ENCODE data around the gene CYTL1. TPM values are rescaled to one million over a fixed set of nuclear protein-coding genes. Genes with fewer than 3 reads are reported as not detected.

CYTL1 gene
- total RNA-seq, 2 donors from 2014 or later, result 3.1 TPM; not detected in 1

- no peak overlapping the region for H3K27ac ChIP-seq
- H3K36me3 ChIP-seq (replicated peaks in 1 of 2; ENCODE audit: insufficient read depth in 1 of 2, low read depth in 2 of 2), result no peaks in the 10 kb centered on the region
- no peaks in the 10 kb centered on the region for H3K9me3 ChIP-seq
- 80% methylated on average over 1 of the region's 1 CpG for WGBS, 2 donors
- H3K4me1 ChIP-seq, result no peaks in the 10 kb centered on the region
- intact Hi-C loops (cut with DNase I), result no loop called here
- H3K27me3 ChIP-seq, result no peaks in the 10 kb centered on the region
- ATAC-seq (no peak), DNase-seq (no peak)
- H3K4me3 ChIP-seq, result no peak overlapping the region
- TF ChIP-seq CTCF (IDR thresholded peaks at IDR 0.05) (no peak), POLR2A (IDR thresholded peaks at IDR 0.05) (no peak)
Observed at GRCh38 chr4:4971796-4972195, 47.5 kb downstream of the CYTL1 start.

- intact Hi-C loops (cut with DNase I), result no loop called here
- H3K27me3 ChIP-seq, result no peaks in the 10 kb centered on the region
- DNase-seq, result peak in 2 of 4 donors; percentile 12 to 16
- 81 to 82% methylated on average over 8 of the region's 8 CpGs for WGBS, 2 donors
- TF ChIP-seq POLR2A (IDR thresholded peaks at IDR 0.05) (no peak), CTCF (IDR thresholded peaks at IDR 0.05) (no peak)
- H3K9me3 ChIP-seq, result no peaks in the 10 kb centered on the region
- no peak overlapping the region for H3K4me3 ChIP-seq
- ATAC-seq, result peak; percentile 35
- H3K4me1 ChIP-seq, result no peaks in the 10 kb centered on the region
- no peak overlapping the region for H3K27ac ChIP-seq
- H3K36me3 ChIP-seq (replicated peaks in 1 of 2; ENCODE audit: insufficient read depth in 1 of 2, low read depth in 2 of 2), result no peaks in the 10 kb centered on the region
Observed at GRCh38 chr4:4969298-4969697, 50.0 kb downstream of the CYTL1 start.

GRCh38 chr4:4968161-4968725 lies 51.0 kb downstream of the CYTL1 start:
- H3K27ac ChIP-seq, result no peak overlapping the region
- DNase-seq, result no peak
- no peaks in the 10 kb centered on the region for H3K9me3 ChIP-seq
- no peak for TF ChIP-seq CTCF (IDR thresholded peaks at IDR 0.05)
- TF ChIP-seq POLR2A (IDR thresholded peaks at IDR 0.05), result no peak
- ATAC-seq, result no peak
- intact Hi-C loops (cut with DNase I), result no loop called here
- H3K27me3 ChIP-seq, result no peaks in the 10 kb centered on the region
- no peak overlapping the region for H3K4me3 ChIP-seq
- no peaks in the 10 kb centered on the region for H3K4me1 ChIP-seq
- no peaks in the 10 kb centered on the region for H3K36me3 ChIP-seq (replicated peaks in 1 of 2; ENCODE audit: insufficient read depth in 1 of 2, low read depth in 2 of 2)
- WGBS, 2 donors, result 69 to 70% methylated on average over 4 of the region's 4 CpGs

Other genes starting within 250 kb of the CYTL1 start
- gene MSX1, start 159.8 kb downstream of the CYTL1 start, total RNA-seq, result 1 to 10 TPM; 3.9 to 7.6 TPM
- gene STK32B, start 32.0 kb upstream of the CYTL1 start, total RNA-seq, result 1 to 10 TPM; 1.3 to 4.9 TPM

All from body of pancreas (tissue), 4 donors.